Osteoblast (primary cell): ENCODE results near the gene PYCR2. TPM values are rescaled to one million over a fixed set of nuclear protein-coding genes. Genes with fewer than 3 reads are reported as not detected.
A peak's percentile ranks its signal among the peaks of the same experiment; 100 is the strongest.

Experiments used
- DNase-seq: peaks from one replicate; pipeline ENCODE4 v3.0.0; 2011; ENCODE audit warnings: low spot score, mixed read lengths; ENCODE audit not compliant: insufficient read length; ENCODE audit errors: missing footprints
- H2AFZ ChIP-seq: 2 replicates; pipeline ENCODE4 v1.6.0; 2011; ENCODE audit warnings: mild to moderate bottlenecking, low read length
- H3K27ac ChIP-seq: 2 replicates; pipeline ENCODE4 v1.5.1; 2011; ENCODE audit warnings: mild to moderate bottlenecking, low read depth, low read length, moderate library complexity
- H3K27me3 ChIP-seq: 2 replicates; pipeline ENCODE4 v1.6.0; 2012; ENCODE audit warnings: mild to moderate bottlenecking, control low read depth, inconsistent platforms, low read length, moderate library complexity; ENCODE audit not compliant: insufficient read depth
- H3K36me3 ChIP-seq: 2 replicates; pipeline ENCODE4 v1.5.1; 2011; ENCODE audit warnings: mild to moderate bottlenecking, low read length, control low read depth, moderate library complexity; ENCODE audit not compliant: insufficient read depth
- H3K4me1 ChIP-seq: 2 replicates; pipeline ENCODE4 v1.5.1; 2011; ENCODE audit warnings: mild to moderate bottlenecking, low read length, control low read depth, moderate library complexity; ENCODE audit not compliant: insufficient read depth
- H3K4me2 ChIP-seq: 2 replicates; pipeline ENCODE4 v1.6.0; 2011; ENCODE audit warnings: mild to moderate bottlenecking, low read length; ENCODE audit not compliant: insufficient read depth
- H3K4me3 ChIP-seq: fragments of 200-600 bp; sonication (generic); 3 replicates; pipeline ENCODE4 v1.5.1; 2012; ENCODE audit warnings: mild to moderate bottlenecking, low read length, inconsistent platforms; ENCODE audit not compliant: insufficient read depth
- H3K79me2 ChIP-seq: 2 replicates; pipeline ENCODE4 v1.6.0; 2012; ENCODE audit warnings: mild to moderate bottlenecking, low read length, control low read depth, inconsistent platforms; ENCODE audit not compliant: insufficient read depth
- H3K9me3 ChIP-seq: 2 replicates; pipeline ENCODE4 v1.5.1; 2011; ENCODE audit warnings: low read depth, low read length, control low read depth
- H4K20me1 ChIP-seq: 2 replicates; pipeline ENCODE4 v1.6.0; 2012; ENCODE audit warnings: mild to moderate bottlenecking, low read length, control low read depth; ENCODE audit not compliant: insufficient read depth
- total RNA-seq: library from RNA; depleted of rRNA; stranded (reverse); fragments of >200 nt; gene quantifications from 2 replicates; pipeline ENCODE4 v1.2.3, GENCODE V29; 2012
- TF ChIP-seq, protein P1 (sequence below): IDR thresholded peaks from 2 replicates; pipeline ENCODE4 v1.5.1; 2011; ENCODE audit warnings: mild to moderate bottlenecking, low read depth, low read length, moderate library complexity; ENCODE audit errors: extremely low read depth

Gene PYCR2
- total RNA-seq, 1 donor = 29.0 TPM

DNA sequence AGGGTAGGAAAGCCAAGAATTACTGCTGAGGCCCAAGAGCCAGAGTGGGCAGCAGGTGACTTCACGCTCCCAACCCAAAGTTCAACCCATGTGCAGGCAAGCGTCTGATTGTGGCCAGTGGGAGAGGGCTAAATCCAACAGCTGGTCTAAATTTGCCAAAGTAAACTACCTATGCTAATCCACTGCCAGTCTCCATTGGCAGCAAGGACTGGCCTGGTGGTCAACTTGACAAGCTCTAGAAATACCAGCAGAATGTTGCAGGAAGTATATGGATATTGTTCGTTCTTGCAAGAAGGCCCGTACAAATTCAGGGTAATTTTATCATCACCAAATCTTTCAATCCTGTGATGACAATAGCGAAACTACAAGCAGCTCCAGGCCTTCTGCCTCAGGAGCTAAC is 43.4 kb downstream of the PYCR2 start:
- TF ChIP-seq, protein P1, sequence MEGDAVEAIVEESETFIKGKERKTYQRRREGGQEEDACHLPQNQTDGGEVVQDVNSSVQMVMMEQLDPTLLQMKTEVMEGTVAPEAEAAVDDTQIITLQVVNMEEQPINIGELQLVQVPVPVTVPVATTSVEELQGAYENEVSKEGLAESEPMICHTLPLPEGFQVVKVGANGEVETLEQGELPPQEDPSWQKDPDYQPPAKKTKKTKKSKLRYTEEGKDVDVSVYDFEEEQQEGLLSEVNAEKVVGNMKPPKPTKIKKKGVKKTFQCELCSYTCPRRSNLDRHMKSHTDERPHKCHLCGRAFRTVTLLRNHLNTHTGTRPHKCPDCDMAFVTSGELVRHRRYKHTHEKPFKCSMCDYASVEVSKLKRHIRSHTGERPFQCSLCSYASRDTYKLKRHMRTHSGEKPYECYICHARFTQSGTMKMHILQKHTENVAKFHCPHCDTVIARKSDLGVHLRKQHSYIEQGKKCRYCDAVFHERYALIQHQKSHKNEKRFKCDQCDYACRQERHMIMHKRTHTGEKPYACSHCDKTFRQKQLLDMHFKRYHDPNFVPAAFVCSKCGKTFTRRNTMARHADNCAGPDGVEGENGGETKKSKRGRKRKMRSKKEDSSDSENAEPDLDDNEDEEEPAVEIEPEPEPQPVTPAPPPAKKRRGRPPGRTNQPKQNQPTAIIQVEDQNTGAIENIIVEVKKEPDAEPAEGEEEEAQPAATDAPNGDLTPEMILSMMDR = no peak
- Histone ChIP-seq H3K9me3 (no peaks in the 10 kb centered on the region), H3K36me3 (peaks cover 7% of the 10 kb centered on the region), H3K4me3 (peak overlapping the region; percentile 99), H3K4me2 (peak overlapping the region; percentile 95), H2AFZ (no peak overlapping the region), H3K4me1 (peaks cover 31% of the 10 kb centered on the region), H3K79me2 (peaks cover 50% of the 10 kb centered on the region), H3K27ac (no peak overlapping the region), H4K20me1 (peaks cover 31% of the 10 kb centered on the region), H3K27me3 (no peaks in the 10 kb centered on the region)
- peak; percentile 77 for DNase-seq

DNA sequence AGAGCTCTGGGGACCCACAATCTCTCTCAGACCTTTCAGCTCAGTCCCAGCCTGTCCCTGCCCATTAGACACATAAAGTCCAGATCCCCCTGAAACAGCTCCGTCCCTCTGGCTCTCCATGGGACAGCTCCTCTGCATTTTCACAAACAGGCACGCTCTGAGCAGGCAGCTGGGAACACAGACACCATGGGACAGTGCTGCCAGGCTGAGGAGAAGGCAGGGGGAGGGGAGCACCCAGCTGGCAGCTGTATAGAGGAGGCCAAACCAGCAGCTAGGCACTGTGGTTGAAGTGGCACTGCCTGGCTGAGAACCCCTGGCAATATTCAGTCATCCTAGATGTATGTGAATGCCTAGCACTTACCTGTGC is 43.8 kb downstream of the PYCR2 start:
- Histone ChIP-seq H3K4me3 (no peak overlapping the region), H3K27ac (no peak overlapping the region), H3K9me3 (no peaks in the 10 kb centered on the region), H3K27me3 (no peaks in the 10 kb centered on the region), H2AFZ (no peak overlapping the region), H3K36me3 (peaks cover 11% of the 10 kb centered on the region), H4K20me1 (peaks cover 31% of the 10 kb centered on the region), H3K4me1 (peaks cover 31% of the 10 kb centered on the region), H3K79me2 (peaks cover 50% of the 10 kb centered on the region), H3K4me2 (peak overlapping the region; percentile 95)
- DNase-seq = peak; percentile 68
- TF ChIP-seq, protein P1 = no peak

DNA sequence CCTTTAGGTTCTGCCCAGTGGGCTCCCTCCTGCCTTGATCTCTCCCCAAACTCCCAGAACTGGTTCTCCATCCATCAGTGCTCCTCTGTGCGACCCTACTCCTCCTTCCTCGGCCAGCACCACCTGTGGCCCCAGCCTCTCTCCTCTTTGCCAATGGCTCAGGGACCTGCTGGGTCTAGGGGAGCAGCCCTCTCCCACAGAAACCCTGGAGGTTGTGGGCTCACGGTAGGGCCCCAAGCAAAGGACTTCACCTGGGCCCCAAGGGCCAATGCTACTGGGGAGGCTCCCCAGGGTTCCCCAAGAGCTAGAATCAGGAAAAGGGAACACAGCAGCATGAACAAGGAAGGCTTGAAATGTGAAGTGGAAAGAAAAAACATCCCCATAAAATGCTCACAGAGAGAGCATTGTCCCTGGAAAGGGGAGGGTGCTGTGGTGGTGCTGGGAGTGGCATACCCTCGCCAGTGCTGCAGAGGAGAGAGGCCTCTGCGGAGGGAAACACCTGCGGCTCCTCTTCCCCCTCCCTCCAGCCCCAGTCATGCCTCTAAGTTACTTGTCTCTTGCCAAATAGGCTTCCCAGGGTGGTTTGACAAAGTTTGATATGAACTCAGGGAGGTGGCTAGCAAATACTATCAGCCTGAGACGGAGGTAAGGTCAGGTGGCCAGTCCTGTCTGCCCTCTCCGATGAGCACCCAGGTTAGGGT is 44.4 kb downstream of the PYCR2 start:
- H3K9me3 ChIP-seq = no peaks in the 10 kb centered on the region
- no peaks in the 10 kb centered on the region for H3K27me3 ChIP-seq
- H2AFZ ChIP-seq = no peak overlapping the region
- peaks cover 14% of the 10 kb centered on the region for H3K36me3 ChIP-seq
- TF ChIP-seq, protein P1 = no peak
- H3K4me2 ChIP-seq = no peak overlapping the region
- peaks cover 31% of the 10 kb centered on the region for H4K20me1 ChIP-seq
- no peak overlapping the region for H3K27ac ChIP-seq
- H3K4me3 ChIP-seq = no peak overlapping the region
- peaks cover 52% of the 10 kb centered on the region for H3K79me2 ChIP-seq
- DNase-seq = peak; percentile 51
- peaks cover 31% of the 10 kb centered on the region for H3K4me1 ChIP-seq

DNA sequence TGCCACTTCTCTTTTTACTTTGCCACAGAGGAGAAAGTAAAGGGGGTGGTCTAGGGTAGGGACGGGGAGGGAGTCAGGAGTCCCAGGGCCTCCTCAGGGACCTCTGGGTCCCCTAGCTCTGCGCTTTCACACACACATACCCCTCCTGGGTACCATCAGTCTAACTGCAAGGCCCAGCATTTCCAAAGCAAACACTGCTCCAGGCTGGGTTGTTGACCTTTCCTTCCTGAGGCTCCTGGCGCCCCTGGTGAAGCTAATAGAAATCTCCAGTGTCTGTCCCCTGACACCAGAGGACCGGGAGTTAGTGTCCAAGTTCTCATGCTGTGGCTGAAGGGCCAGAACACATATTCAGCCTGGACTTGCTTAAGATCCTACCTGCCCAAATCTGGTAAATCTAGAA is 45.8 kb downstream of the PYCR2 start:
- peak overlapping the region; percentile 43 for H3K27ac ChIP-seq
- H3K27me3 ChIP-seq = no peaks in the 10 kb centered on the region
- no peak overlapping the region for H3K4me3 ChIP-seq
- TF ChIP-seq, protein P1 = no peak
- DNase-seq = no peak
- H3K9me3 ChIP-seq = no peaks in the 10 kb centered on the region
- H2AFZ ChIP-seq = no peak overlapping the region
- H4K20me1 ChIP-seq = peaks cover 33% of the 10 kb centered on the region
- H3K4me2 ChIP-seq = no peak overlapping the region
- peaks cover 25% of the 10 kb centered on the region for H3K36me3 ChIP-seq
- peaks cover 52% of the 10 kb centered on the region for H3K79me2 ChIP-seq
- peaks cover 31% of the 10 kb centered on the region for H3K4me1 ChIP-seq
